ENCODE data around the gene CYP26B1.

DNA sequence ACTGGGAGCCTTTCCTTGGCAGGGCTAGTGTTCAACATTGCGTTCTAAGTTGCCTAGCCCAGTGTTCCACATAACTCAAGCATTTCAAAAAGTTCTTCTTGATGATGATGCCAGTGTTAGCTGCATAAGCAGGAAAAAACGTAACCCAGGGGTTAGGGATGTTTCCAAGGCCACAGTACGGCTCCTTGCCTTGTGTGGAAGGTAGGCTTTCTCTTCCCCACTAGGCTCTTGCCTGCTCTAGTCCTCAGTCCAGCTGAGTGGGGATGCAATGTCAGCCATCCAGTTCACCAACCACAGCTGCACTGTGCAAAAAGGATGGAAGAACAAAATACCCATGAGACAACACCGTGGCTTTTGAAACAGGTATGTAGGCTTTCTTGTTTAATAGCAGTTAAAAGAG, 28.0 kb upstream of the CYP26B1 start:
- TF ChIP-seq CTCF (IDR thresholded peaks at IDR 0.05; ENCODE audit: extremely low read depth in 1 of 2, insufficient read depth in 1 of 2, low read depth in 1 of 2, low read length in 2 of 2) (no peak), EZH2 (IDR thresholded peaks at IDR 0.05; ENCODE audit: borderline replicate concordance, low read depth, low read length, severe bottlenecking) (no peak), POLR2AphosphoS5 (IDR thresholded peaks at IDR 0.05; ENCODE audit: insufficient read depth, low read depth, low read length) (no peak), POLR2A (IDR thresholded peaks at IDR 0.05; ENCODE audit: low read depth, low read length) (no peak), MYC (IDR thresholded peaks at IDR 0.05; ENCODE audit: low read depth, low read length) (no peak), GATA2 (IDR thresholded peaks at IDR 0.05; ENCODE audit: insufficient read depth, insufficient read length, low read depth, low read length) (no peak), JUN (IDR thresholded peaks at IDR 0.05; ENCODE audit: borderline replicate concordance, insufficient read depth, insufficient read length, low read depth) (no peak)
